Endothelial cell of umbilical vein (primary cell): ENCODE data around the gene PIGZ.

Experiments
- JUN ChIP-seq: IDR thresholded peaks from 2 replicates; pipeline ENCODE4 v1.6.1; 2011; ENCODE audit warnings: borderline replicate concordance, low read depth; ENCODE audit not compliant: insufficient read length, insufficient read depth
- POLR2A ChIP-seq: IDR thresholded peaks from 2 replicates; pipeline ENCODE4 v1.6.1; 2012; ENCODE audit warnings: low read depth, mild to moderate bottlenecking, control low read depth, low read length
- POLR2AphosphoS5 ChIP-seq: IDR thresholded peaks from 2 replicates; pipeline ENCODE4 v1.6.1; 2012; ENCODE audit warnings: low read depth, mild to moderate bottlenecking, control low read depth, low read length, moderate library complexity; ENCODE audit not compliant: insufficient read depth
- TF ChIP-seq, protein P1 (sequence below), 2 donors: IDR thresholded peaks; 1 replicate in 1 of 2; 2 replicates in 1 of 2; pipeline ENCODE4 v1.5.1; 2011; ENCODE audit warnings: low read length in 2 of 2, mild to moderate bottlenecking in 2 of 2, moderate library complexity in 2 of 2, control low read depth in 1 of 2, inconsistent platforms in 1 of 2, low read depth in 1 of 2; ENCODE audit not compliant: insufficient read depth in 1 of 2; ENCODE audit errors: extremely low read depth in 1 of 2

DNA sequence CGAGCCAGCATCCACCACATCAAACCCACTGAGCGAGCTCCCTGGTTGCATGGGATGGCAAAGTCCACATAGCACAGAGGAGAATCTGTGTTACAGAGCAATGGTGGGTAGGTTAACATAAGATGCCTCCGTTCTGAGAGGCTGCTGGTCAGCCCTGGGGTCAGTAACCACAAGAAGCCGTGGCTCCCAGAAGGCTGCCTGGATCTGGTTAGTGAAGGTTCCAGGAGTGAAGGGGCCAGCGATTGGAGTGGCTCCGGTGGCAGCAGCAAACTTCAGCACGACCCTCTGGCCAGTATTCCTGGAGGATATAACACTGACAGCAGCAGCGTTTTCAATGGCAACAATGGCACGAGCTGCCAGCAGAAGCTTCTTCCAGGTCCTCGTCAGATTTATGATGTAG, 18.4 kb upstream of the PIGZ start:
- TF ChIP-seq POLR2AphosphoS5 (no peak), POLR2A (no peak), JUN (no peak)
- TF ChIP-seq, protein P1, sequence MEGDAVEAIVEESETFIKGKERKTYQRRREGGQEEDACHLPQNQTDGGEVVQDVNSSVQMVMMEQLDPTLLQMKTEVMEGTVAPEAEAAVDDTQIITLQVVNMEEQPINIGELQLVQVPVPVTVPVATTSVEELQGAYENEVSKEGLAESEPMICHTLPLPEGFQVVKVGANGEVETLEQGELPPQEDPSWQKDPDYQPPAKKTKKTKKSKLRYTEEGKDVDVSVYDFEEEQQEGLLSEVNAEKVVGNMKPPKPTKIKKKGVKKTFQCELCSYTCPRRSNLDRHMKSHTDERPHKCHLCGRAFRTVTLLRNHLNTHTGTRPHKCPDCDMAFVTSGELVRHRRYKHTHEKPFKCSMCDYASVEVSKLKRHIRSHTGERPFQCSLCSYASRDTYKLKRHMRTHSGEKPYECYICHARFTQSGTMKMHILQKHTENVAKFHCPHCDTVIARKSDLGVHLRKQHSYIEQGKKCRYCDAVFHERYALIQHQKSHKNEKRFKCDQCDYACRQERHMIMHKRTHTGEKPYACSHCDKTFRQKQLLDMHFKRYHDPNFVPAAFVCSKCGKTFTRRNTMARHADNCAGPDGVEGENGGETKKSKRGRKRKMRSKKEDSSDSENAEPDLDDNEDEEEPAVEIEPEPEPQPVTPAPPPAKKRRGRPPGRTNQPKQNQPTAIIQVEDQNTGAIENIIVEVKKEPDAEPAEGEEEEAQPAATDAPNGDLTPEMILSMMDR (IDR thresholded peaks at IDR 0.05; ENCODE audit: extremely low read depth in 1 of 2, insufficient read depth in 1 of 2, low read depth in 1 of 2, low read length in 2 of 2) = no peak
